Measurements from ENCODE around the gene DDX31. TPM values are rescaled to one million over a fixed set of nuclear protein-coding genes. Genes with fewer than 3 reads are reported as not detected.

DDX31 gene
- total RNA-seq, 1 experiment from 2014 or later = 26.2 TPM

GRCh38 chr9:132632413-132633129 lies 37.2 kb downstream of the DDX31 start (continued):
- TF ChIP-seq IRF2 (CRISPR knock-in tag; IDR thresholded peaks at IDR 0.05; ENCODE audit: borderline replicate concordance, low read depth) (no peak), ZNF219 (CRISPR knock-in tag; IDR thresholded peaks at IDR 0.05; ENCODE audit: borderline replicate concordance) (no peak), AR (CRISPR knock-in tag; IDR thresholded peaks at IDR 0.05) (no peak), MLX (CRISPR knock-in tag; IDR thresholded peaks at IDR 0.05) (no peak)
- TF ChIP-seq, protein P1, sequence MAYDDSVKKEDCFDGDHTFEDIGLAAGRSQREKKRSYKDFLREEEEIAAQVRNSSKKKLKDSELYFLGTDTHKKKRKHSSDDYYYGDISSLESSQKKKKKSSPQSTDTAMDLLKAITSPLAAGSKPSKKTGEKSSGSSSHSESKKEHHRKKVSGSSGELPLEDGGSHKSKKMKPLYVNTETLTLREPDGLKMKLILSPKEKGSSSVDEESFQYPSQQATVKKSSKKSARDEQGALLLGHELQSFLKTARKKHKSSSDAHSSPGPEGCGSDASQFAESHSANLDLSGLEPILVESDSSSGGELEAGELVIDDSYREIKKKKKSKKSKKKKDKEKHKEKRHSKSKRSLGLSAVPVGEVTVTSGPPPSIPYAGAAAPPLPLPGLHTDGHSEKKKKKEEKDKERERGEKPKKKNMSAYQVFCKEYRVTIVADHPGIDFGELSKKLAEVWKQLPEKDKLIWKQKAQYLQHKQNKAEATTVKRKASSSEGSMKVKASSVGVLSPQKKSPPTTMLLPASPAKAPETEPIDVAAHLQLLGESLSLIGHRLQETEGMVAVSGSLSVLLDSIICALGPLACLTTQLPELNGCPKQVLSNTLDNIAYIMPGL (CRISPR knock-in tag; IDR thresholded peaks at IDR 0.05) = no peak

DNA sequence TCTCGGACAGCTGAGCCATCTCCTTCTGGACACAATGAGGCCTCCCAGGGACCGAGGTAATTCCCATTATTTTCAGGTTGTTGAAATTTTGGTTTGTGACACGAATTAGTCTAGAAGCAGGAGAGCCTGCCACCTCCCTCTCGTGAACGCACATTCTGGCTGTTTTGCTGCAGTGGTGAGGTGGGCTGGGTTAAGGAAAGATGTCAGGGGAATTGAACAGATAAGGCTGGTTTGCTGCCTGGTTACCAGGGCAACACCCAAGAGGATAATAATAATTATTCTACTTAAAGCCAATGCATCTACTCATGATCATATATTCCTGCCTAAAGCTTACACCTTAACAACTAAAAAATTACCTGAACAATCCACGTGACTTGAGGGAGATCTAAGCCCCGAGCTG lies 38.1 kb downstream of the DDX31 start:
- no peak for ATAC-seq
- no peaks in the 10 kb centered on the region for H3K9me3 Mint-ChIP-seq
- no peak overlapping the region for H3K4me3 Mint-ChIP-seq
- H3K36me3 Mint-ChIP-seq = peaks cover 28% of the 10 kb centered on the region
- ChIA-PET CTCF (no interaction called here), POLR2A (no interaction called here)
- DNase-seq (ENCODE audit: low spot score) = no peak
- no peaks in the 10 kb centered on the region for H3K27me3 Mint-ChIP-seq (ENCODE audit: low read depth)
- H3K4me1 Mint-ChIP-seq = peaks cover 16% of the 10 kb centered on the region
- no peak overlapping the region; the same call in 1 of the 2 replicates for H3K27ac Mint-ChIP-seq
- TF ChIP-seq, protein P2, sequence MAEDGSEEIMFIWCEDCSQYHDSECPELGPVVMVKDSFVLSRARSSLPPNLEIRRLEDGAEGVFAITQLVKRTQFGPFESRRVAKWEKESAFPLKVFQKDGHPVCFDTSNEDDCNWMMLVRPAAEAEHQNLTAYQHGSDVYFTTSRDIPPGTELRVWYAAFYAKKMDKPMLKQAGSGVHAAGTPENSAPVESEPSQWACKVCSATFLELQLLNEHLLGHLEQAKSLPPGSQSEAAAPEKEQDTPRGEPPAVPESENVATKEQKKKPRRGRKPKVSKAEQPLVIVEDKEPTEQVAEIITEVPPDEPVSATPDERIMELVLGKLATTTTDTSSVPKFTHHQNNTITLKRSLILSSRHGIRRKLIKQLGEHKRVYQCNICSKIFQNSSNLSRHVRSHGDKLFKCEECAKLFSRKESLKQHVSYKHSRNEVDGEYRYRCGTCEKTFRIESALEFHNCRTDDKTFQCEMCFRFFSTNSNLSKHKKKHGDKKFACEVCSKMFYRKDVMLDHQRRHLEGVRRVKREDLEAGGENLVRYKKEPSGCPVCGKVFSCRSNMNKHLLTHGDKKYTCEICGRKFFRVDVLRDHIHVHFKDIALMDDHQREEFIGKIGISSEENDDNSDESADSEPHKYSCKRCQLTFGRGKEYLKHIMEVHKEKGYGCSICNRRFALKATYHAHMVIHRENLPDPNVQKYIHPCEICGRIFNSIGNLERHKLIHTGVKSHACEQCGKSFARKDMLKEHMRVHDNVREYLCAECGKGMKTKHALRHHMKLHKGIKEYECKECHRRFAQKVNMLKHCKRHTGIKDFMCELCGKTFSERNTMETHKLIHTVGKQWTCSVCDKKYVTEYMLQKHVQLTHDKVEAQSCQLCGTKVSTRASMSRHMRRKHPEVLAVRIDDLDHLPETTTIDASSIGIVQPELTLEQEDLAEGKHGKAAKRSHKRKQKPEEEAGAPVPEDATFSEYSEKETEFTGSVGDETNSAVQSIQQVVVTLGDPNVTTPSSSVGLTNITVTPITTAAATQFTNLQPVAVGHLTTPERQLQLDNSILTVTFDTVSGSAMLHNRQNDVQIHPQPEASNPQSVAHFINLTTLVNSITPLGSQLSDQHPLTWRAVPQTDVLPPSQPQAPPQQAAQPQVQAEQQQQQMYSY (CRISPR knock-in tag; IDR thresholded peaks at IDR 0.05) = no peak
- TF ChIP-seq, protein P3, sequence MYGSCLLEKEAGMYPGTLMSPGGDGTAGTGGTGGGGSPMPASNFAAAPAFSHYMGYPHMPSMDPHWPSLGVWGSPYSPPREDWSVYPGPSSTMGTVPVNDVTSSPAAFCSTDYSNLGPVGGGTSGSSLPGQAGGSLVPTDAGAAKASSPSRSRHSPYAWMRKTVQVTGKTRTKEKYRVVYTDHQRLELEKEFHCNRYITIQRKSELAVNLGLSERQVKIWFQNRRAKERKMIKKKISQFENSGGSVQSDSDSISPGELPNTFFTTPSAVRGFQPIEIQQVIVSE (CRISPR knock-in tag; IDR thresholded peaks at IDR 0.05; ENCODE audit: borderline replicate concordance) = no peak
- TF ChIP-seq, protein P4, sequence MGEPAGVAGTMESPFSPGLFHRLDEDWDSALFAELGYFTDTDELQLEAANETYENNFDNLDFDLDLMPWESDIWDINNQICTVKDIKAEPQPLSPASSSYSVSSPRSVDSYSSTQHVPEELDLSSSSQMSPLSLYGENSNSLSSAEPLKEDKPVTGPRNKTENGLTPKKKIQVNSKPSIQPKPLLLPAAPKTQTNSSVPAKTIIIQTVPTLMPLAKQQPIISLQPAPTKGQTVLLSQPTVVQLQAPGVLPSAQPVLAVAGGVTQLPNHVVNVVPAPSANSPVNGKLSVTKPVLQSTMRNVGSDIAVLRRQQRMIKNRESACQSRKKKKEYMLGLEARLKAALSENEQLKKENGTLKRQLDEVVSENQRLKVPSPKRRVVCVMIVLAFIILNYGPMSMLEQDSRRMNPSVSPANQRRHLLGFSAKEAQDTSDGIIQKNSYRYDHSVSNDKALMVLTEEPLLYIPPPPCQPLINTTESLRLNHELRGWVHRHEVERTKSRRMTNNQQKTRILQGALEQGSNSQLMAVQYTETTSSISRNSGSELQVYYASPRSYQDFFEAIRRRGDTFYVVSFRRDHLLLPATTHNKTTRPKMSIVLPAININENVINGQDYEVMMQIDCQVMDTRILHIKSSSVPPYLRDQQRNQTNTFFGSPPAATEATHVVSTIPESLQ (CRISPR knock-in tag; IDR thresholded peaks at IDR 0.05) = no peak
- TF ChIP-seq ZNF671 (CRISPR knock-in tag; IDR thresholded peaks at IDR 0.05) (no peak), ZNF138 (CRISPR knock-in tag; conservative IDR thresholded peaks at IDR 0.05) (no peak), SOX15 (CRISPR knock-in tag; IDR thresholded peaks at IDR 0.05) (no peak), ATF2 (CRISPR knock-in tag; IDR thresholded peaks at IDR 0.05; ENCODE audit: borderline replicate concordance, low read depth) (no peak), GTF2I (CRISPR knock-in tag; conservative IDR thresholded peaks at IDR 0.05) (no peak), FOXK1 (CRISPR knock-in tag; IDR thresholded peaks at IDR 0.05) (no peak)
- TF ChIP-seq, protein P5, sequence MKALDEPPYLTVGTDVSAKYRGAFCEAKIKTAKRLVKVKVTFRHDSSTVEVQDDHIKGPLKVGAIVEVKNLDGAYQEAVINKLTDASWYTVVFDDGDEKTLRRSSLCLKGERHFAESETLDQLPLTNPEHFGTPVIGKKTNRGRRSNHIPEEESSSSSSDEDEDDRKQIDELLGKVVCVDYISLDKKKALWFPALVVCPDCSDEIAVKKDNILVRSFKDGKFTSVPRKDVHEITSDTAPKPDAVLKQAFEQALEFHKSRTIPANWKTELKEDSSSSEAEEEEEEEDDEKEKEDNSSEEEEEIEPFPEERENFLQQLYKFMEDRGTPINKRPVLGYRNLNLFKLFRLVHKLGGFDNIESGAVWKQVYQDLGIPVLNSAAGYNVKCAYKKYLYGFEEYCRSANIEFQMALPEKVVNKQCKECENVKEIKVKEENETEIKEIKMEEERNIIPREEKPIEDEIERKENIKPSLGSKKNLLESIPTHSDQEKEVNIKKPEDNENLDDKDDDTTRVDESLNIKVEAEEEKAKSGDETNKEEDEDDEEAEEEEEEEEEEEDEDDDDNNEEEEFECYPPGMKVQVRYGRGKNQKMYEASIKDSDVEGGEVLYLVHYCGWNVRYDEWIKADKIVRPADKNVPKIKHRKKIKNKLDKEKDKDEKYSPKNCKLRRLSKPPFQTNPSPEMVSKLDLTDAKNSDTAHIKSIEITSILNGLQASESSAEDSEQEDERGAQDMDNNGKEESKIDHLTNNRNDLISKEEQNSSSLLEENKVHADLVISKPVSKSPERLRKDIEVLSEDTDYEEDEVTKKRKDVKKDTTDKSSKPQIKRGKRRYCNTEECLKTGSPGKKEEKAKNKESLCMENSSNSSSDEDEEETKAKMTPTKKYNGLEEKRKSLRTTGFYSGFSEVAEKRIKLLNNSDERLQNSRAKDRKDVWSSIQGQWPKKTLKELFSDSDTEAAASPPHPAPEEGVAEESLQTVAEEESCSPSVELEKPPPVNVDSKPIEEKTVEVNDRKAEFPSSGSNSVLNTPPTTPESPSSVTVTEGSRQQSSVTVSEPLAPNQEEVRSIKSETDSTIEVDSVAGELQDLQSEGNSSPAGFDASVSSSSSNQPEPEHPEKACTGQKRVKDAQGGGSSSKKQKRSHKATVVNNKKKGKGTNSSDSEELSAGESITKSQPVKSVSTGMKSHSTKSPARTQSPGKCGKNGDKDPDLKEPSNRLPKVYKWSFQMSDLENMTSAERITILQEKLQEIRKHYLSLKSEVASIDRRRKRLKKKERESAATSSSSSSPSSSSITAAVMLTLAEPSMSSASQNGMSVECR (CRISPR knock-in tag; IDR thresholded peaks at IDR 0.05; ENCODE audit: borderline replicate concordance) = no peak
- TF ChIP-seq, protein P6, sequence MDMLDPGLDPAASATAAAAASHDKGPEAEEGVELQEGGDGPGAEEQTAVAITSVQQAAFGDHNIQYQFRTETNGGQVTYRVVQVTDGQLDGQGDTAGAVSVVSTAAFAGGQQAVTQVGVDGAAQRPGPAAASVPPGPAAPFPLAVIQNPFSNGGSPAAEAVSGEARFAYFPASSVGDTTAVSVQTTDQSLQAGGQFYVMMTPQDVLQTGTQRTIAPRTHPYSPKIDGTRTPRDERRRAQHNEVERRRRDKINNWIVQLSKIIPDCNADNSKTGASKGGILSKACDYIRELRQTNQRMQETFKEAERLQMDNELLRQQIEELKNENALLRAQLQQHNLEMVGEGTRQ (CRISPR knock-in tag; IDR thresholded peaks at IDR 0.05) = no peak

Data from WTC11 (cell line).